SK-MEL-5 (cell line): ENCODE results near the gene MPDZ. TPM values are rescaled to one million over a fixed set of nuclear protein-coding genes. Genes with fewer than 3 reads are reported as not detected.

Experiments
- DNase-seq: peaks from one replicate; pipeline ENCODE4 v3.0.0-alpha.2; 2016; ENCODE audit warnings: low read depth, low spot score
- in situ Hi-C: cut with HindIII; loops from 2 replicates; pipeline ENCODE4 v1.10.0; 2016; ENCODE audit warnings: low sequenced_read_pairs, high pct_unique_total_duplicates, low pct_unique_long_range_greater_than_20kb
- polyA plus RNA-seq, 2 experiments: library from polyadenylated mRNA; depleted of rRNA; stranded (reverse); fragments of >200 nt; gene quantifications; 2 replicates each; pipeline ENCODE4 v1.2.3, GENCODE V29; 2015
- total RNA-seq: library from RNA; depleted of rRNA; stranded (reverse); fragments of >200 nt; shearing (Covaris generic); gene quantifications from 2 replicates; pipeline ENCODE4 v1.2.3, GENCODE V29; 2014; rRNA removed

Gene MPDZ
- total RNA-seq = 28.4 and 29.4 TPM in 2 replicates
- 18.5 and 29.4 TPM in 2 replicates for polyA plus RNA-seq (2015; cell fraction: cytosol; rRNA removed)
- 73.8 and 81.1 TPM in 2 replicates for polyA plus RNA-seq (2015; cell fraction: nucleus; rRNA removed)

- DNase-seq = peak; percentile 60
- in situ Hi-C loops = no loop called here
Observed at GRCh38 chr9:13279284-13280141, at the start of gene MPDZ. MPDZ (minus strand) TSS chr9:13279692; CDS start chr9:13250315, 29,377 bp downstream.

GRCh38 chr9:13324988-13325387 lies 45.5 kb upstream of the MPDZ start:
- DNase-seq = no peak
- in situ Hi-C loops = no loop called here

- no peak for DNase-seq
- in situ Hi-C loops = no loop called here
Observed at GRCh38 chr9:13322828-13323550, 43.5 kb upstream of the MPDZ start.

- no peak for DNase-seq
- in situ Hi-C loops = no loop called here
Observed at GRCh38 chr9:13318027-13318426, 38.5 kb upstream of the MPDZ start.

- no peak for DNase-seq
- in situ Hi-C loops = no loop called here
Observed at GRCh38 chr9:13296972-13297371, 17.5 kb upstream of the MPDZ start.

- in situ Hi-C loops = no loop called here
- peak; percentile 81 for DNase-seq
Observed at GRCh38 chr9:13295556-13295955, 16.1 kb upstream of the MPDZ start.

GRCh38 chr9:13292782-13293181 lies 13.3 kb upstream of the MPDZ start:
- in situ Hi-C loops = no loop called here
- no peak for DNase-seq

- no peak for DNase-seq
- in situ Hi-C loops = no loop called here
Observed at GRCh38 chr9:13292158-13292557, 12.7 kb upstream of the MPDZ start.

- in situ Hi-C loops = no loop called here
- peak; percentile 10 for DNase-seq
Observed at GRCh38 chr9:13291718-13292117, 12.2 kb upstream of the MPDZ start.

- in situ Hi-C loops = no loop called here
- no peak for DNase-seq
Observed at GRCh38 chr9:13284011-13284410, 4.5 kb upstream of the MPDZ start.

- in situ Hi-C loops = no loop called here
- DNase-seq = no peak
Observed at GRCh38 chr9:13282998-13283397, 3.5 kb upstream of the MPDZ start.

- no peak for DNase-seq
- in situ Hi-C loops = no loop called here
Observed at GRCh38 chr9:13281356-13282016, 2.0 kb upstream of the MPDZ start.

GRCh38 chr9:13278368-13279246 lies 885 bp downstream of the MPDZ start:
- DNase-seq = peak; percentile 88
- in situ Hi-C loops = no loop called here

GRCh38 chr9:13278023-13278367 lies 1.5 kb downstream of the MPDZ start:
- DNase-seq = no peak
- in situ Hi-C loops = no loop called here

- DNase-seq = peak; percentile 4
- in situ Hi-C loops = no loop called here
Observed at GRCh38 chr9:13274886-13275641, 4.4 kb downstream of the MPDZ start.

- no peak for DNase-seq
- in situ Hi-C loops = no loop called here
Observed at GRCh38 chr9:13270734-13271133, 8.8 kb downstream of the MPDZ start.
